ENCODE data around the gene TACC2. TPM values are rescaled to one million over a fixed set of nuclear protein-coding genes. Genes with fewer than 3 reads are reported as not detected.

TACC2 gene
- polyA plus RNA-seq, 4 donors, result 28.6 to 99.5 (median 77.2) TPM

DNA sequence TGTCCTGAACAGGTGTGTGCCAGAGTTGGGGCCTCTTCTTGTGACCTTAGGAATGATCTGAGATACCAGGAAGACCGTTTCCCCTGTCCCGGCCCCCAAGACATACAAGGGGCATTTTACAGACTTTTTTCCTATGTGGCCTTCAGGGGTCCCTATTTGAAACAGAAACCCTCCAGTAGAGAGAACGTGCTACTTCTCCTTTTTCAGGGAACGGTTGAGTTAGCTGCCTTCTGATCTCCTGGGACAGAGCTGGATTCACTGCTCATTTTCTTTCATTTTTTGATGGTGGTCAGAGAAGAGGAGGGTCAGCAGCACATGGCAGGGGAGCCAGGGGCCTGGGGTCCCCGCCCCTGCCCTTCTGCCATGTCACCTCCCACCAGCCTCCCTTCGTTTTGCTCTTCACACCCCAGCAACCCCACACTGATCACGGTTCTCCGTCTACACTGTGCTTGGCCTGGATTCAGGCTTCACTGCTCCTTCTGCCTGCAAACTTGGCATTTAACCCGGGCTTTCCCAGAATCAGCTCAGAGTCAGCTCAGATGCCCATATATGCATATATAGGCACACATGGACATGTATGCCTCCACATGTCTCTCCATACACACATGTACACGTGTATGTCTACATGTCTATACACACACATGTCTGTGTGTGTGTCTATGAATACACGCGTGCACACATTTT is 144.1 kb downstream of the TACC2 start:
- Histone ChIP-seq H3K9me3 (ENCODE audit: control insufficient read depth in 2 of 2, insufficient read depth in 1 of 2, low read depth in 1 of 2, low read length in 1 of 2) (no peaks in the 10 kb centered on the region), H3K4me3 (ENCODE audit: low read depth in 1 of 3, low read length in 3 of 3) (no peak overlapping the region), H3K36me3 (ENCODE audit: control insufficient read depth in 3 of 3, insufficient read depth in 2 of 3, low read depth in 1 of 3, low read length in 3 of 3) (peaks cover 0 to 59% (median 0%) of the 10 kb centered on the region in 3 donors), H3K4me1 (ENCODE audit: control insufficient read depth in 3 of 3, insufficient read depth in 2 of 3, low read depth in 1 of 3, low read length in 2 of 3) (peaks cover 0 to 16% (median 0%) of the 10 kb centered on the region in 3 donors), H3K27me3 (ENCODE audit: control insufficient read depth in 3 of 3, insufficient read depth in 3 of 3, low read length in 3 of 3) (no peaks in the 10 kb centered on the region), H3K27ac (ENCODE audit: low read depth in 1 of 3, low read length in 2 of 3) (peak overlapping the region in 1 of 3 donors; percentile 42)
- FAIRE-seq (no peak), DNase-seq (no peak)
- WGBS, 3 donors, result 58 to 64% (median 64%) methylated on average over 12 of the region's 12 CpGs

DNA sequence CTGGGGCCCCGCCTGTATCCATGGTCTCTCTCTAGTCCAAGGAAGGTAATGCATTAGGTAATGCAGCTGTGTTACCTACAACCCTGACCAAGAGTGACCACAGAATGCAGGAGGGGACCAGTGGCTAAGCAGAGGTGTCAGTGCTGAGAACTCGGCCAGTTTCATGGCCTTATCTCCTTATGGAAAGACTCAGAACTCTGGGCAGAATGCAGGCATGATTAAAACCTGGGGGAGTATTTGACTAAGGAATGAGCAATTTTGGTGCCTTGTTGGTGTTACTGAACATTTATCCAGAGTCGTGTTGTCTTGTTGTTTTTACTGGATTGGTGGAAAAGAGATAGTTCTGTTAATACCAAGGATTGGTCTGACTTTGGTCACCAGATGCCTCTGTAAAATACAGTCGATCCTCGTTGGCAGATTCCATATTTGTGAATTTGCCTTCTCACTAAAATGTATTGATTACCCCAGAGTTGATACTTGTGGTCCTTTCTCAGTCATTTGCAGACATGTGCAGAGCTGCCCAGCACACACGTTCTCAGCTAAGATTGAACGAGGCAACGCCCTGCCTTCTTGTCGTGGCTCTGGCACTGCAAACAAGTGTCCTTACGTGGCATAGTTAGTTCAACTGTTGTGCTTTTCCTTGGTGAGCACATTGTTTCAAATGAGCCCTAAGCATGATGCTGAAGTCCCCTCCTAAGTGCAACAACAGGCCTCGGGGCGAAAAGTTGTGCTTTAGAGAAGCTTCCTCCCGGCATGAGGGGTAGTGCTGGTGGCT is 146.5 kb downstream of the TACC2 start:
- H3K27me3 ChIP-seq (ENCODE audit: control insufficient read depth in 3 of 3, insufficient read depth in 3 of 3, low read length in 3 of 3), result no peaks in the 10 kb centered on the region
- WGBS, 3 donors, result 80 to 88% (median 87%) methylated on average over 13 of the region's 13 CpGs
- peaks cover 0 to 12% (median 0%) of the 10 kb centered on the region in 3 donors for H3K4me1 ChIP-seq (ENCODE audit: control insufficient read depth in 3 of 3, insufficient read depth in 2 of 3, low read depth in 1 of 3, low read length in 2 of 3)
- FAIRE-seq (no peak), DNase-seq (no peak)
- H3K4me3 ChIP-seq (ENCODE audit: low read depth in 1 of 3, low read length in 3 of 3), result no peak overlapping the region
- H3K36me3 ChIP-seq (ENCODE audit: control insufficient read depth in 3 of 3, insufficient read depth in 2 of 3, low read depth in 1 of 3, low read length in 3 of 3), result peaks cover 0 to 70% (median 0%) of the 10 kb centered on the region in 3 donors
- H3K9me3 ChIP-seq (ENCODE audit: control insufficient read depth in 2 of 2, insufficient read depth in 1 of 2, low read depth in 1 of 2, low read length in 1 of 2), result no peaks in the 10 kb centered on the region
- H3K27ac ChIP-seq (ENCODE audit: low read depth in 1 of 3, low read length in 2 of 3), result no peak overlapping the region

DNA sequence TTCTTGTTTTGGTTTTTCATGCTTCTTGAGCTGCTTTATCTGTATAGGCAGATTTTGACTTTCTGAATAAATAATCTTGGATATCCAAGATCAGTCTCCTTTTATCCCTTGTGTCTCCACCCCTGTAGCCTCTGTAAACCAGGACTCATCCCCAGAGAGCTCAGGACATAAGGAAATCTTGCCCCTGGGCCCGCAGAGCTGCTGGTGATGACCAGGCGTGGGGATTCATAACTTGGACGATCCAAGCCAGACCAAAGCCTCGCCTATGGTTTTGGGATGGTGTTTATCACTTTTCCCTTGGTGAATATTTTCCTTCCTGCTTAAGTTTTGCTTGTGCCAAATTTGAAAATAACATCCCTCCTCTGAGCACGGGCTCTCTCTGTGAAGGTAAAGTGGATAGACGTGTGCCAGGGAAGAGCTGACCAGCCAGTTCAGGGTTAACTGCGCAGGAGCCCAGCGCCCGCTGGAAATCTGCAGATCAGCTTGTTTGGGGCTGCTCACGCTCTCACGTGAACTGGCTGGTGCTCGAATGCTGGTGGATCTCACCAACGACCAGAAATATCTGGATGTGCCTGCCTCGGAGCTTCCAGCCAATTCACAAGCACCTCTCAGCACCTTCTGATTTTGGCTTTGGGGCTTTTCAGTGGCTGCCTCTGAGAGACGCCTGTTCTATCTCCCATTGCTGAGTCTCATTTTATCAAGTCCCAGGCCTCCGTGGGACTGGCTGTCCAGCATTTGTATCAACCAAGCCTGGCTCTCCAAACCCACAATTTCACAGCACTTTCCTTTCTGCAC is 150.1 kb downstream of the TACC2 start:
- no peak for FAIRE-seq
- Histone ChIP-seq H3K9me3 (ENCODE audit: control insufficient read depth in 2 of 2, insufficient read depth in 1 of 2, low read depth in 1 of 2, low read length in 1 of 2) (no peaks in the 10 kb centered on the region), H3K27me3 (ENCODE audit: control insufficient read depth in 3 of 3, insufficient read depth in 3 of 3, low read length in 3 of 3) (no peaks in the 10 kb centered on the region), H3K27ac (ENCODE audit: low read depth in 1 of 3, low read length in 2 of 3) (no peak overlapping the region), H3K4me1 (ENCODE audit: control insufficient read depth in 3 of 3, insufficient read depth in 2 of 3, low read depth in 1 of 3, low read length in 2 of 3) (peaks cover 0 to 3% (median 0%) of the 10 kb centered on the region in 3 donors), H3K36me3 (ENCODE audit: control insufficient read depth in 3 of 3, insufficient read depth in 2 of 3, low read depth in 1 of 3, low read length in 3 of 3) (peaks cover 0 to 74% (median 0%) of the 10 kb centered on the region in 3 donors), H3K4me3 (ENCODE audit: low read depth in 1 of 3, low read length in 3 of 3) (no peak overlapping the region)
- DNase-seq, result no peak
- 75 to 88% (median 79%) methylated on average over 16 of the region's 16 CpGs for WGBS, 3 donors

GRCh38 chr10:122139627-122140170 is 150.7 kb downstream of the TACC2 start:
- Histone ChIP-seq H3K27ac (ENCODE audit: low read depth in 1 of 3, low read length in 2 of 3) (no peak overlapping the region), H3K4me1 (ENCODE audit: control insufficient read depth in 3 of 3, insufficient read depth in 2 of 3, low read depth in 1 of 3, low read length in 2 of 3) (peaks cover 0 to 3% (median 0%) of the 10 kb centered on the region in 3 donors), H3K4me3 (ENCODE audit: low read depth in 1 of 3, low read length in 3 of 3) (no peak overlapping the region), H3K36me3 (ENCODE audit: control insufficient read depth in 3 of 3, insufficient read depth in 2 of 3, low read depth in 1 of 3, low read length in 3 of 3) (peaks cover 0 to 74% (median 2%) of the 10 kb centered on the region in 3 donors), H3K9me3 (ENCODE audit: control insufficient read depth in 2 of 2, insufficient read depth in 1 of 2, low read depth in 1 of 2, low read length in 1 of 2) (peaks cover 0 to 2% of the 10 kb centered on the region in 2 donors), H3K27me3 (ENCODE audit: control insufficient read depth in 3 of 3, insufficient read depth in 3 of 3, low read length in 3 of 3) (no peaks in the 10 kb centered on the region)
- DNase-seq (no peak), FAIRE-seq (no peak)
- 78 to 85% (median 83%) methylated on average over 10 of the region's 10 CpGs for WGBS, 3 donors

GRCh38 chr10:122140461-122140902 is 151.5 kb downstream of the TACC2 start:
- H3K36me3 ChIP-seq (ENCODE audit: control insufficient read depth in 3 of 3, insufficient read depth in 2 of 3, low read depth in 1 of 3, low read length in 3 of 3), result peaks cover 0 to 70% (median 2%) of the 10 kb centered on the region in 3 donors
- H3K4me1 ChIP-seq (ENCODE audit: control insufficient read depth in 3 of 3, insufficient read depth in 2 of 3, low read depth in 1 of 3, low read length in 2 of 3), result peaks cover 0 to 3% (median 0%) of the 10 kb centered on the region in 3 donors
- no peak for DNase-seq
- H3K4me3 ChIP-seq (ENCODE audit: low read depth in 1 of 3, low read length in 3 of 3), result no peak overlapping the region
- peaks cover 0 to 4% of the 10 kb centered on the region in 2 donors for H3K9me3 ChIP-seq (ENCODE audit: control insufficient read depth in 2 of 2, insufficient read depth in 1 of 2, low read depth in 1 of 2, low read length in 1 of 2)
- H3K27ac ChIP-seq (ENCODE audit: low read depth in 1 of 3, low read length in 2 of 3), result peak overlapping the region in 1 of 3 donors; percentile 46
- H3K27me3 ChIP-seq (ENCODE audit: control insufficient read depth in 3 of 3, insufficient read depth in 3 of 3, low read length in 3 of 3), result no peaks in the 10 kb centered on the region
- no peak for FAIRE-seq
- WGBS, 3 donors, result 74 to 82% (median 75%) methylated on average over 9 of the region's 9 CpGs

- FAIRE-seq (no peak), DNase-seq (peak in 1 of 2 donors; percentile 34)
- Histone ChIP-seq H3K27ac (ENCODE audit: low read depth in 1 of 3, low read length in 2 of 3) (peak overlapping the region in 1 of 3 donors; percentile 60), H3K4me1 (ENCODE audit: control insufficient read depth in 3 of 3, insufficient read depth in 2 of 3, low read depth in 1 of 3, low read length in 2 of 3) (peaks cover 0 to 3% (median 0%) of the 10 kb centered on the region in 3 donors), H3K27me3 (ENCODE audit: control insufficient read depth in 3 of 3, insufficient read depth in 3 of 3, low read length in 3 of 3) (no peaks in the 10 kb centered on the region), H3K9me3 (ENCODE audit: control insufficient read depth in 2 of 2, insufficient read depth in 1 of 2, low read depth in 1 of 2, low read length in 1 of 2) (peaks cover 0 to 4% of the 10 kb centered on the region in 2 donors), H3K36me3 (ENCODE audit: control insufficient read depth in 3 of 3, insufficient read depth in 2 of 3, low read depth in 1 of 3, low read length in 3 of 3) (peaks cover 0 to 69% (median 6%) of the 10 kb centered on the region in 3 donors), H3K4me3 (ENCODE audit: low read depth in 1 of 3, low read length in 3 of 3) (no peak overlapping the region)
- 19 to 28% (median 27%) methylated on average over 10 of the region's 10 CpGs for WGBS, 3 donors
These were observed 152.1 kb downstream of the TACC2 start for GRCh38 chr10:122140941-122141623.

- DNase-seq (no peak), FAIRE-seq (no peak)
- Histone ChIP-seq H3K9me3 (ENCODE audit: control insufficient read depth in 2 of 2, insufficient read depth in 1 of 2, low read depth in 1 of 2, low read length in 1 of 2) (peaks cover 0 to 4% of the 10 kb centered on the region in 2 donors), H3K4me1 (ENCODE audit: control insufficient read depth in 3 of 3, insufficient read depth in 2 of 3, low read depth in 1 of 3, low read length in 2 of 3) (peaks cover 0 to 3% (median 0%) of the 10 kb centered on the region in 3 donors), H3K4me3 (ENCODE audit: low read depth in 1 of 3, low read length in 3 of 3) (no peak overlapping the region), H3K27ac (ENCODE audit: low read depth in 1 of 3, low read length in 2 of 3) (peak overlapping the region in 1 of 3 donors; percentile 60), H3K36me3 (ENCODE audit: control insufficient read depth in 3 of 3, insufficient read depth in 2 of 3, low read depth in 1 of 3, low read length in 3 of 3) (peaks cover 0 to 65% (median 6%) of the 10 kb centered on the region in 3 donors), H3K27me3 (ENCODE audit: control insufficient read depth in 3 of 3, insufficient read depth in 3 of 3, low read length in 3 of 3) (no peaks in the 10 kb centered on the region)
- 62 to 74% (median 74%) methylated on average over 15 of the region's 15 CpGs for WGBS, 3 donors
These were observed 153.1 kb downstream of the TACC2 start for GRCh38 chr10:122141821-122142640.

All from small intestine (tissue), 7 donors.